ENCODE data around the gene MRPL28.
"Not testable (repeated sequence)": the region's sequence is repeated elsewhere in the genome, so short reads cannot be mapped to it uniquely, and the experiment has no call there.

MRPL28 gene

DNA sequence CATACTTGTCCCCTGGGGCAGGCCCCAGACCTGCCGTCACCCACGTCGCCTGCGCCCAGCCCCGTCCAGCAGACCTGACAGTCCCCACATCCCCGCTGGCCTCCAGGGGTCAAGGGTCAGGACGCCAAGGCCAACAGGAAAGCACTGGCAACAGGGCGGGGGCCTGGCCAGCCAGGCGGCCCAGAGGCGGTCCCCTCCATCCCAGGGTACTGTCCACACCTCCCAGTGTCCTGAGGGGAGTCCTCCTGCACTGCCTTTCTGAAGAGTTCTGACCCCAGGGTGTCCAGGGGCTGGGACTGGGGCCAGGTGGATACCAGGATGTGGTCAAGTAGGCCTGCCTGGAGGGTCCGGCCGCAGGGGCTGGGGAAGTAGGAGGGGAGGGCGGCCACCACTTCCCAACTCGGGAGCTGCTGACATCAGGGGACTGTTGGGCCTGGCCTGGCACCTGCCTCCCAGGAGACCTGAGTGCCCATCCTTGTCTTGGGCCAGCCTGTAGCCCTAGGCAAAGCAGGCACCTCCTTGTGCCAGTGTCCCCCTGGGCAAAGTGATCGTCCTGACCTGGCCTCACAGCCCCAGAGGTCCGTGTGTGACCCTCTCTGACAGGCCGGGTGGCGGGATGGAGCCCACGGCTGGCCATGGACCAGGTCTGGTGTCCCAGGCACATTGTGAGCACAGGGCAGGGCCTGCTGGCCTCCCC is 11.1 kb downstream of the MRPL28 start:
- no peak for DNase-seq (ENCODE audit: low read depth)

DNA sequence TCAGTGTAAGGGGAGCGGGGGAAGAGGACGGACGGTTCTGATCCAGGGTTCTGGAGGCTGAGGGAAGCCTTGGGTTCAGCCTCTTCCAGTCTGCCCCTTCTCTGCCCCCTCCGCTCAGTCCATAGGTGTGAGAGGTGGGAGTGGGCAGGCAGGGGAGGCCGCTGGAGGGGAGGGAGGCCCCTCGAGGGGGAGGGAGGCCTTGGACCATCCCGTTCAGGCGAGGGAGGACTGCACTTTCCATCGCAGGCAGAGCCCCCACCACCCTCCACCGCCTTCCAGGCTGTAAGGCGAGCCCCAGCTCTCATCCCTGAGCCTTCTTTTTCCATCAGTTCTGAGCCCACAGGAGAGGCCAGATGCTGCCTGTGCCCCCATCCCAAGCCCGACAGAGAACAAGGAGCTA is 13.6 kb downstream of the MRPL28 start:
- DNase-seq (ENCODE audit: low read depth), result no peak

DNA sequence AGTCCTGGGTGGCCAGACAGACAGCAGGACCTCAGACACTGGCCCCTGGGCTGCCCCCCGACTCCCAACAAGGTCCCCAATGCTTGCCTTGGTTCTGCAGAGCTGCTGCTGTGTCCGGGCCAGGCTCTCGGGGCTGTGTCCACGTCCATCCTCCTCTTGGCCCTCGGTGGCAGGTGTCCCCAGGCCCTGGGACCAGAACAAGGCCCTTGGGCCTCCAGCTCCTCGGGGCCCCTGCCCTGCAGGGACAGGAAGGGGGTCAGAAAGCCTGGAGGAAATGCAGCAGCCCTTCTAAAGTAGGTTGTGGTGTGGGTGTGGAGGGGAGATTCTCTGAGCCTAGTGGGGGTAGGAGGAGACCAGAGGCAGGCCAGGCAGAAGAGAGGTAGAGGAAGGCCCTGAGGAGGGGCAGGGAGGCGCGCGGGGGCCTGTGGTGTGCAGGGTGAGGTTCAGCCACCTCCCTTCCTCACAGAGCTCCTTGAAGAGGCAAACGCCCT is 15.3 kb downstream of the MRPL28 start:
- DNase-seq (ENCODE audit: low read depth), result no peak

DNA sequence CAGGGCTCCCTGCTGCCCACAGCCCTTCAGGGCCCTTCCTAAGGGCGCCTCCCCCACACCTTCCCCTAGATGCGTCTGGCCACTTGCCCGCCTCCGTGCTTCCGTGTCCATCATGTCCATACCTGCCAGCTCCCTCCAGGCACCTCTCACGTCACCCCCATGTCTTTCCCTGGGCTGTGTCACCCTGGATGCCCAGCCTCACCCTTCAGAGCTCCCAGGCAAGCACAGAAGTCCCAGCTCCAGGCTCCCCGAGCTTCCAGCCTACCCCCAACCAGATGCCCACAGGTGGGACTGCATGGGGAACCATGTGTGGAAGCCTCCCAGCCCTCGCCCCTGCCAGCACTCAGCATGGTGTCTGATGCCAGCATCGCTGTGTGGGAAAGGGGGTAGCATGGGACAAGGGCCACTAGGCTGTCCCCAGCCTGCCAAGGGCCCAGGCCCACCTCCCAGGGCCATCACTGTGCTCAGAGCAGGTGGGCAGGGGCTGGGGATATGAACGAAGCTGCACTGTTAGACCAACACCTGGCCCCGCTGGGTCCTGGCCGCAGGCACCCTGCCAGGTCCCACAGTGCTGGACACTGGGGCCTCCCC is 16.0 kb downstream of the MRPL28 start:
- DNase-seq (ENCODE audit: low read depth), result no peak

DNA sequence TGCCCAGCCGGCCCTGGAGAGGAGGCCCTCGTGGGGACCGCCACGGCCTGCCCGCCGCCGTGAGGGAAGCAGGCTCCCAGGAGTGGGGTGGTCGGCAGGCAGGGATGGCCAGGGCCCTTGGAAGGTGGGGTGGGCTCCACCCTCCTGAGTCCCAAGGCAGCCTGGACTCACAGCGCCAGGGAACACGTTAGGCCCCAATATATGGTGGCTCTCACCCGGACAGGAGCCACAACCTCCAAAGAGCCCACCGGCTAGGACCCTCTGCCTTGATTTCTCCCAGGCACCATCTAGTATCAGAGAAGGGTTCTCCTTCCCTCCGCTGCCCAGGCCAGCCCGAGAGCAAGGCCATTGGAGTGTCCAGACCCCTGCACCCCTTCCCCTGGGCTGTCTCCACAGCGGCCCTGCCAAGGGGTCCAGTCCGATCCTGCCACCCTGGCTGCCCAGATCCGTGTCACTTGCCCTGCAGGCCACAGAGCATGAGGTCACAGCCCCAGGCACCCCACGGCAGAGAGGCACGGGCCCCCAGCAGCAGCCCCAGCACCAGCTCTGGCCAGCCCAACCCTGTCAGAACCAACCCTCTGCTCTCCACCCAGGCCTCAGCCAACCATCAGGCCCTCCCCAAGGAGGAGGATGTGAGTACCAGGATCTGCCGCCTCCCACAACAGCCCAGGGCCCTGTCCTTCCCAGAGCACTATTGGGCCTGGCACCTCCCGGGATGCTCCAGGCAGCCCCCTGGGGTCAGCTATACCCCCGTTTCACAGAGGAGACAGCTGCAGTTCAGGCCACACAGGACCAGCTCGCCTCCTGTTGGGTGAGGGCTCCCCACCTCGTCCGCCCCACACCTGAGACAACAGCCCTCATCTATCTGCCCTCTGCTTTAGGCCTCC is 16.7 kb downstream of the MRPL28 start:
- no peak for DNase-seq (ENCODE audit: low read depth)

DNA sequence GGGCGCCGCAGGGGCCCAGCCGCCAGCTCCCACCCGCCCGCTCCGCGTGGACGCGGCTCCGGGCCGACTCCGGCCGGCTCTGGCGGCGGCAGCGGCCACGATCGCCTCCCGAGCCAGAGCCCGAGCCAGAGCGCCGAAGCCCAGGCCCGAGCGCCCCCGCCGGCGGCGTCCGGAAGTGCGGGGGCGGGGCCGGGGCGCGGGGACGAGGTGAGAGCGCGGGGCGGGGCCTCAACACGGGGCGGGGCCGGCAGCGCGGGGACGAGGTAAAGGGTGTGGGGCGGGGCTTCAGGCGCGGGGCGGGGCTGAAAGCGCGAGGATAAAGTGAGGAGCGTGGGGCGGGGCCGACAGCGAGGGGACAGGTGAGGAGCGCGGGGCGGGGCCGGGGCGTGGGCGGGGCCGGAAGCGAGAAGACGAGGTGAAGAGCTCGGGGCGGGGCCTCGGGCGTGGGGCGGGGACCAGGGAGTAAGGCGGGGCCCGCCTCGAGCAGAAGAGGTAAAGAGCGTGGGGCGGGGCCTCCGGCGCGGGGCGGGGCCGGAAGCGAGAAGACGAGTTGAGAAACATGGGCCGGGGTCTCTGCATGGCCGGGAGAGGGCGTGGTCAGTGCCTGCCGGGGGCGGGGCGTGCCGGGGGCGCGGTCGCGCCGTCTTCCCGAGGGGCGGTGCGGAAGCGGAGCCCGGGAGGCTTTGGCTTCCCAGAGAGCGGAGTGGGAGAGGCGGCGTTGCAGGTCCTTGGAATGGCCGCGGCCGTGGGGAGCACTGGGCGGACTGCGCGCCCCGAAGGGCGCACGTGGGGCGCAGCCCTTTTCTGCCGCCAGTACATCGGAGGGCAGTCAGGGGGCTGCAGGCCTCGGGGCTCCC is 17.6 kb downstream of the MRPL28 start, which contains the start of gene AXIN1:
Gene AXIN1 (minus strand): TSS at position 177 of the 857 bp plus-strand sequence. CDS start 5,698 bp downstream, outside the sequence.
- DNase-seq (ENCODE audit: low read depth), result peak; percentile 75

DNA sequence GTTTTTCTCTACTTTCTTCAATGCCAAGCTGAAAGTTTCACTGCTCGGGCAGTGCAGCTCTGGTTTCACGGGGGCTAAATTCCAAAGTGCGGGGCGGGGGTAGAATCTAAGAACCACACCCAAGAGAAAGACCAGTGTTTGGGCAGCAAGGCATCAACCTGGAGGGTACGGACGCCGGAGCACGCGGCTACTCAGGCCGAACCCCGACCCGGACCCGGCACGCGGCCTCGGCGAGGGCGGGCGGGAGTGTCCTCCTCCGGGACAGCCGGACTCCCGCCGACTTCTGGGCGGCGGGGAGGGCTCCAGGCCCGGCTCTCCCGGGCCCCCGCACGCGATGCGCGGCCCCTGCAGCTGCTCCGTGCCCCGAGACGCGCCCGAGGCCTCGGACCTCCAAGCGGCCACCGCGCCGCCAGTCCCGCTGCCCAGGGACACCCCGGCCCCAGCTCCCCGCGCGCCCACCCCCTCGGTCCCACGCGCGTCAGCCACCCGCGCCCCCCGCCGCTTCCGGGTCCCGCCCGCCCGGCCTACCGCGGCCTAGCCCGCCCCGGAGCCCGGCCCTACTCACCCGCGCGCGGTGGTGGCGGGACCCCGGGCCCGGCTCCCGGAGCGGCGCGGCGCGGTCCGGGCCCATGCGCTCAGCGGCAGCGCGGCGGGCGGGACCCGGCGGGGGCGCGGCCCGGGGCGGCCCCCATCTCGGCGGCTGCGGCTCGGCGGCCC is 18.4 kb downstream of the MRPL28 start:
- DNase-seq (ENCODE audit: low read depth), result no peak

DNA sequence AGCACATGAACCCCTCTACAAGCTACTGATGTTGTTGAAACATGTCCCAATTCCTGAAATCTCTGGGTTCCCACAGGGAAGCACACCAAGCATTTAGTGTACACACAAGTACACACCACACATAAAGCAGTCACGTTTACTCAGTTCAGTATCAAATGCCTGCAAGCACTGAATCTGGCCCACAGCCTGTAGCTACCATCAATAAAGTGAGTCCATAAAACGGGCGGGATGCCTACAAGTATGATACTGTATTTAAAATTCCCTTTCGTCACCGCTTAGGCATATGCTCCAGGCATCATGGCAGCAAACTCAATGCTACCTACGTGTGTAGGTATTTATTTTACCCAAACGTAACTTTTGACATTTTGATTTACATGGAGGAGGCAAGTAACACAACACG is 20.1 kb downstream of the MRPL28 start:
- no peak for DNase-seq (ENCODE audit: low read depth)

DNA sequence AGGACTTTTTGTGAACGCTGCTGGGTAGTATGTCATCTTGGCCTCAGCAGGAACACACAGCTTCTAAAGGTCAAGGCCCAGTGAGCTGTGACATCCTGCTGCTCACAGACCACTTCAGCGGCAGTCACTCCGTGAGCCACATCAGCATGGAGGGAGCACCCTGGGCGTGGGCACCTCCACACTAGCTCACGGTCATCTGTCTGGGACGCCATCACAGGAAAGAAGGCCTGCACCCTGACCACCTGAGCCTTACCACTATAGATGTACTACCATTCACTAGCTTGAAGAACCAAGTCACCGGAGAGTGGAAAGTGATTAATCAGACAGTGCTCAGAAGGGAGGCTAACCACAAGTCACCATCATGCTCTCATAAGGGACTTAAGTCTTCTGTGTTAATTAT is 21.1 kb downstream of the MRPL28 start:
- no peak for DNase-seq (ENCODE audit: low read depth)

DNA sequence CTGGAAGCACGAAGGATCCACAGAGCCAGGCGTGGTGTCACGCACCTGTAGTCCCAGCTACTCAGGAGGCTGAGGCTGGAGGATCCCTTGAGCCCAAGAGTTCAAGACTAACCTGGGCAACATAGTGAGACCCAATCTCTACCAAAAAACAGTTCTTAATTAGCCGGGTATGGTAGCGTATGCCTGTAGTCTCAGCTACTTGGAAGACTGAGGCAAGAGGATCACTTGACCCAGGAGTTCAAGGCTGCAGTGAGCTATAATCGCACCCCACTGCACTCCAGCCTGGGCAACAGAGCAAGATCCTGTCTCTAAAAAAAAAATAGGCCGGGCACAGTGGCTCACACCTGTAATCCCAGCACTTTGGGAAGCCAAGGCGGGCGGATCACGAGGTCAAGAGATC is 21.8 kb downstream of the MRPL28 start:
- not testable (repeated sequence) for DNase-seq (ENCODE audit: low read depth)

DNA sequence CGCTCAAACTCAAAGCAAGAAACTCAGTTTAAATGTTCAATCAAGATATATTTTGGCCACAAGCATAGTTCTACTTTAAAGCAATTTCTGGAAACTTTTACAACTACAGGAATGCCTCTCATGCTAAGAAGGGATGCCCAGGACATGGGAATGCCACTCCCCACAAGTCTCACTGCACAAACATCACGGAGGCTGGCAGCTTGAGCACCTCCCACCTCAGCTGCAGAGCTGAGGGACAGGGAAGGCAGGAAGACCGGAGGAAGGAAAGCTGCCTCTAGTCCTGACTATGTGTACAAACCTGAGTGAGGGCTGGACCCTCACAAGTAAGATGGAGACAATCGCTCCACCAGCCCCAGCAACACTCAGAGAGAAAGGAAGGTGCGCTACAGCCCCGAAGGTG is 23.1 kb downstream of the MRPL28 start:
- no peak for DNase-seq (ENCODE audit: low read depth)

DNA sequence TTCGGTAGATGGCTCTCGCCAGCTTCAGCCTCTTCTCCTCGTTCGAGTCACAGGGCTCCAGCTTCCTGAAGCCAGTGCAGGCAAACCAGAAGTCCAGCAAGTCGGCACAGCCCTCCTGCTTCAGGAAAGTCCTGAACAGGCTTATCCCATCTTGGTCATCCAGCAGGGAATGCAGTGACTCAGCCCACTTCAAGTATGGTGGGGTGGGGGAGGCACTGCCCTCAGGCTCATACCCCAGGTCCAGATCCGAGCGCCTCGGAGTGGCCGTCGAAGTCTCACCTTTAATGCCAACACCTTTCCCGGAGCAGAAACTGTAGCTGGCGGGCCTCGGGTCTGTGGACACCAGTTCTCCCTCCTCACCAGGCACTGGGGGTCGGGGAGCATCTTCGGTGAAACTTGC is 23.8 kb downstream of the MRPL28 start:
- no peak for DNase-seq (ENCODE audit: low read depth)

DNA sequence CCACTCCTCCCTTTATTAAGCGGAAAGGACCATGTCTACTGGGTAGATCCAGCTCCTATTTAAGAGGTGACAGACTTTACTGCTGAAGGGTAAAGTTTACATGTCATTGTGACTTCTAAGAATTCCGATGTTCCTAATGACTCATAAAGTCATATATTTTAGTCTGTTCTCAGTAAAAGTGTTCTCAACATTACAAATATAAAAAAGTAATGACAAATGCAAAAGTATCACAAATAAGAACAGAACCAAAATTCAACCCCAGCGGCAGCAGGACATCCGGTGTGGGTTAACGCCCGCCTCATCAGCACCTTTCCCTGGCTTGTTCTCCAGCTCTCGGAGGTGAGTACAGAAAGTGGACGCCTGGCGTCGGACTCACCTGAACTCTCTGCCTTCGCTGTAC is 24.6 kb downstream of the MRPL28 start:
- DNase-seq (ENCODE audit: low read depth), result no peak

DNA sequence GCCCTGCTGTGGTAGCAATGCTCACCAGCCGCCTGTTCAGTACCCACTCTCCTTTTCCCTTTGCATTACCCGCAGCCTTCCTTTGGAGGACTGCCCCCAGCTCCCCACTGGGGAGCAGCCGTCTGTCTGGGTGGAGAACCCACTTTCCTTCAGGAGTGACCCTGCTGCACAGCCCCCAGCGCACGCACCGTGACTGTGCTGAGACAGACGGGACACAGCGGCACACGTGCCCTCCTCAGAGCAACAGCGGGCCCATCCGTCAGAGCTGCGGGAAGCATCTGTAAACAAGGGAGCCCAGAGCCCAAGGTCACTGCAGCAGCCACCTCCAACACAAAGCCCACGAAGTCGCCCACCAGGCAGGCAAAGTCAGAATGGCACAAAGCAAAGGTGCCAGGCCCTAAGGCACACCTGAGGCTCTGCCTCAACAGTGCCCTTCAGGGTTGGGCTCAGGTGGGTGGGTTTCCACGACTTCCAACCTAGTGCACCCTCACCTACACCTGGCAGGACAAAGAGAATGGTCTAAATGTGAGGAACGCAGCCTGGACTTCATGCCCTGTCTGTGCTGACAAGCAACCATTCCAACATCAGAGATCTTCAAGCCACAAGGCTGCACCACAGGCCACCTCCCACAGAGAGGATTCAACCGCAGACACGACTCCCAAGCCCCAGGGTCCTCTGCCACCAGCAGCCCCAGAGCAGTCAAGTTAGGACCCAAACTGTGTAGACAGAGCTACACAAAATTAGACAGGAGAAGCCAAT is 27.7 kb downstream of the MRPL28 start:
- no peak for DNase-seq (ENCODE audit: low read depth)

DNA sequence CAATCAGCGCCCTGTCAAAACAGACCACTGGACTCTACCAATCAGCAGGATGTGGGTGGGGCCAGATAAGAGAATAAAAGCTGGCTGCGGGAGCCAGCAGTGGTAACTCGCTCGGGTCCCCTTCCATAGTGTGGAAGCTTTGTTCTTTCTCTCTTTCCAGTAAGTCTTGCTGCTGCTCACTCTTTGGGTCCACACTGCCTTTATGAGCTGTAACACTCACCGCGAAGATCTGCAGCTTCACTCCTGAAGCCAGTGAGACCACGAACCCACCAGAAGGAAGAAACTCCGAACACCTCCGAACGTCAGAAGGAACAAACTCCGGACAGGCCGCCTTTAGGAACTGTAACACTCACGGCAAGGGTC is 28.4 kb downstream of the MRPL28 start:
- DNase-seq (ENCODE audit: low read depth), result not testable (repeated sequence)

DNA sequence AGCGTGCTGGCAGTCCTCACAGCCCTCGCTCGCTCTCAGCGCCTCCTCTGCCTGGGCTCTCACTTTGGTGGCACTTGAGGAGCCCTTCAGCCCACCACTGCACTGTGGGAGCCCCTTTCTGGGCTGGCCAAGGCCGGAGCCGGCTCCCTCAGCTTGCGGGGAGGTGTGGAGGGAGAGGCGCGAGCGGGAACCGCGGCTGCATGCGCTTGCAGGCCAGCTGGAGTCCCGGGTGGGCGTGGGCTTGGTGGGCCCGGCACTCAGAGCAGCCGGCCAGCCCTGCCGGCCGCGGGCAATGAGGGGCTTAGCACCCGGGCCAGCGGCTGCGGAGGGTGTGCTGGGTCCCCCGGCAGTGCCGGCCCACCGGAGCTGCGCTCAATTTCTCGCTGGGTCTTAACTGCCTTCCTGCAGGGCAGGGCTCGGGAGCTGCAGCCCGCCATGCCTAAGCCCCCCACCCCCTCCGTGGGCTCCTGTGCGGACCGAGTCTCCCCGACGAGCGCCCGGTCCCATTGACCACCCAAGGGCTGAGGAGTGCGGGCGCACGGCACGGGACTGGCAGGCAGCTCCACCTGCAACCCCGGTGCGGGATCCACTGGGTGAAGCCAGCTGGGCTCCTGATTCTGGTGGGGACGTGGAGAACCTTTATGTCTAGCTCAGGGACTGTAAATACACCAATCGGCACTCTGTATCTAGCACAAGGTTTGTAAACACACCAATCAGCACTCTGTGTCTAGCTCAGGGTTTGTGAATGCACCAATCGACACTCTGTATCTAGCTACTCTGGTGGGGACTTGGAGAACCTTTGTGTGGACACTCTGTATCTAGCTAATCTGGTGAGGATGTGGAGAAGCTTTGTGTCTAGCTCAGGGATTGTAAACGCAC is 29.0 kb downstream of the MRPL28 start:
- DNase-seq (ENCODE audit: low read depth), result not testable (repeated sequence)

DNA sequence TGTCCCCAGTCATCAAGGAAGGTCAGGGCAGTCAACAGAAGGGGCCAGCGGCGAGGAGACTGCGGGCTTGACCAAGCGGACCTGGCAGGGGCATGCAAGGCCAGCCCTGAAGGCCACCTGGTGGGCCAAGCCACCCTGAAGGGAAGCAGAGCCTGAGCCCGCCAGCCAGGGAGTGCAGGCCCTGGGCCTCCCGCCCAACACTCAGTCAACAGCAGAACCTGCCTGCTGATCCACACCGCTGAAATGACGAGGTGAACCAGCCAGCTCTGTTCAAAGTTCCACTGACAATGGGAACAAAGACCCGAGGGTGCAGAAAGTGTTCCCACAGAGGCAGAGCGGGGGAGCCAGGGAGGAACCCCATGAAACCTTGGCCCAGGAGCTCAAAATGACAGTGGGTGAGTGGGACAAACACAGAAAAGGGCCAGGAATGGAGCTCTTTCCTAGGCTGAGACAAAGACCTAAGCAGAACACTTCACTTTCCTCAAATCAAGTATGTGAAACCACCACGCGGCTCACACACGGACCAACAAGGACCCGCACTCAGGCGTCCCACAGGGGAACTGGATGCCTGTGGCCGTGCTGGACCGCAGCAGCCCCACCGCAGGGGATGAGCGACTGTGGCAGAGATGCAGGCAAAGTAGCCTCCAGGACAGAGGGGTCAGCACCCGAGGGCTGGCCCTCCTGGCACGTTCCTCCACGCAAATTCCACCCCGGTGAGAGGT is 29.8 kb downstream of the MRPL28 start:
- DNase-seq (ENCODE audit: low read depth), result no peak

DNA sequence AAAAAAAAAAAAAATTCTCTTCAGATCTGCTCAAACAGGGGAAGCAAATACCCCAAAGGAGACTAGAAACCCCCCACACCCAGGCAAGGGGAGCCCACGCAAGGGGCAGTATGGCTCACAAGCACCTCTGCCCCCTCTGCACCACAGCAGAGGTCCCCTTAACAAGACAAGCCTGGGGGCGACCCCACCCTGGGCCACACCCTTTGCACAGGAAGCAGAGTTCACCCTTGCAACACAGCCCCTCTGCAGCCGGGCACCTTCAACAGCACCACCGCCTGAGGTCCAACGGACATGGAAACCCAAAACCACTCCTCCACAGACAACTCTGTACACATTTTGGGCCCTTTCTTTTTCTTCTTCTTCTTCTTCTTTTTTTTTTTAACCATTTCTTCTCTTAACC is 30.7 kb downstream of the MRPL28 start:
- DNase-seq (ENCODE audit: low read depth), result no peak
